PC-9 (cell line): ENCODE results near the gene DFFB. TPM values are rescaled to one million over a fixed set of nuclear protein-coding genes. Genes with fewer than 3 reads are reported as not detected.

Experiments used
- BruUV-seq: library from RNA; stranded (reverse); fragments of 400-500 nt; replicated peaks from 2 replicates; lab custom pipeline; 2021; lab: Mats Ljungman, UMichigan
- CTCF ChIA-PET: fragments of 300-600 bp; sonication (Branson Sonifier 250); formaldehyde crosslinking; loops from one replicate; lab custom pipeline; 2022; ENCODE audit warnings: antibody characterized with exemption; lab: Charles Lee
- POLR2A ChIA-PET: fragments of 300-600 bp; sonication (Branson Sonifier 250); formaldehyde crosslinking; loops from one replicate; lab custom pipeline; 2022; ENCODE audit warnings: antibody characterized with exemption; ENCODE audit not compliant: unreplicated experiment; lab: Charles Lee
- DNase-seq, 2 experiments: peaks; one replicate each; pipeline versions ENCODE4 v3.0.0 to v3.0.0-alpha.2; 2015 to 2022; ENCODE audit warnings: mixed read lengths in 1 of 2
- H2AFZ ChIP-seq: fragments of 200-600 bp; sonication (generic); 2 replicates; pipeline ENCODE4 v1.8.1; 2017; ENCODE audit warnings: antibody characterized with exemption
- H3F3A ChIP-seq: fragments of 200-600 bp; sonication (generic); 2 replicates; pipeline ENCODE4 v1.8.1; 2017; ENCODE audit warnings: antibody characterized with exemption, mild to moderate bottlenecking, low read depth; ENCODE audit not compliant: insufficient read depth
- H3K27ac ChIP-seq: fragments of 200-600 bp; sonication (generic); 2 replicates; pipeline ENCODE4 v1.6.1; 2016; ENCODE audit warnings: mixed run types
- H3K27me3 ChIP-seq: fragments of 200-600 bp; sonication (generic); 2 replicates; pipeline ENCODE4 v1.6.1; 2016; ENCODE audit warnings: low read depth, mixed run types; ENCODE audit not compliant: insufficient read depth
- H3K36me3 ChIP-seq: fragments of 200-600 bp; sonication (generic); 2 replicates; pipeline ENCODE4 v1.6.1; 2016; ENCODE audit warnings: low read depth, mixed run types
- H3K4me1 ChIP-seq: fragments of 200-600 bp; sonication (generic); replicated peaks from 2 replicates; pipeline ENCODE4 v1.6.1; 2016; ENCODE audit warnings: mixed run types; ENCODE audit not compliant: insufficient read depth
- H3K4me2 ChIP-seq: fragments of 200-600 bp; sonication (generic); 2 replicates; pipeline ENCODE4 v1.6.1; 2017; ENCODE audit warnings: mixed run types
- H3K4me3 ChIP-seq: fragments of 200-600 bp; sonication (generic); 2 replicates; pipeline ENCODE4 v1.6.1; 2016; ENCODE audit warnings: mixed run types
- H3K79me2 ChIP-seq: fragments of 200-600 bp; sonication (generic); 2 replicates; pipeline ENCODE4 v1.6.1; 2017; ENCODE audit warnings: low read depth, mixed run types
- H3K9me2 ChIP-seq: fragments of 200-600 bp; sonication (generic); 2 replicates; pipeline ENCODE4 v1.8.1; 2017; ENCODE audit warnings: mild to moderate bottlenecking; ENCODE audit not compliant: insufficient read depth
- H3K9me3 ChIP-seq: fragments of 200-600 bp; sonication (generic); 2 replicates; pipeline ENCODE4 v1.8.1; 2016; ENCODE audit warnings: low read depth; ENCODE audit not compliant: insufficient read depth
- H4K20me1 ChIP-seq: fragments of 200-600 bp; sonication (generic); 2 replicates; pipeline ENCODE4 v1.8.1; 2017; ENCODE audit not compliant: insufficient read depth
- EZH2 ChIP-seq: fragments of 200-600 bp; sonication (generic); IDR thresholded peaks from 2 replicates; pipeline ENCODE4 v1.8.0; 2017; ENCODE audit warnings: antibody characterized with exemption, low read depth
- intact Hi-C: fragments of 100-400 bp; cut with micrococcal nuclease; formaldehyde crosslinking; loops from one replicate; pipeline ENCODE4 v1.10.0; 2022; ENCODE audit not compliant: unreplicated experiment
- total RNA-seq: library from RNA; stranded (reverse); gene quantifications from 2 replicates; pipeline ENCODE4 v1.2.3, GENCODE V29; 2021
- TF ChIP-seq, protein P1 (sequence below): fragments of 200-600 bp; sonication (generic); conservative IDR thresholded peaks from 2 replicates; pipeline ENCODE4 v1.6.1; 2017; ENCODE audit warnings: mixed run types, antibody characterized with exemption, mild to moderate bottlenecking, moderate library complexity

Gene DFFB
- total RNA-seq, 1 experiment from 2014 or later = 4.7 TPM

DNA sequence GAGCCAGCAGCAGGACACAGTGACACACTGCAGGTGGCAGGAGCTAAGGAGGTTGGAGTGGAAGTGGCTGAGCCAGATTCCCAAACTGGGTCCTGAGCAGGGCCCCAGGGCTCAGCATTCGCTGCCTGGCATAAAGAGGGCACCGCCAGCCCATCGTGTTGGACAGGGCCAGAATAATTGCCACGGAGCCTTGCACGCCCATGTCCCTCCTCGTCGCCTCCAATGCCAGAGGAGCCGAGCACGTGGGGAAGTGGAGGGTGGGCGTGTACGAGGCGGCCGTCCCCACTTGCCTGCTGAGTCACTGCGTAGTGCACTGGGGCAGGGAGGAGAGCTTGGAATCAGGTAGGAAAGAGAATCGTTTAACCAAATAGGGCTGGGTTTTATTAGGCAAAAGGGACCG lies 34.9 kb upstream of the DFFB start:
- TF ChIP-seq, protein P1, sequence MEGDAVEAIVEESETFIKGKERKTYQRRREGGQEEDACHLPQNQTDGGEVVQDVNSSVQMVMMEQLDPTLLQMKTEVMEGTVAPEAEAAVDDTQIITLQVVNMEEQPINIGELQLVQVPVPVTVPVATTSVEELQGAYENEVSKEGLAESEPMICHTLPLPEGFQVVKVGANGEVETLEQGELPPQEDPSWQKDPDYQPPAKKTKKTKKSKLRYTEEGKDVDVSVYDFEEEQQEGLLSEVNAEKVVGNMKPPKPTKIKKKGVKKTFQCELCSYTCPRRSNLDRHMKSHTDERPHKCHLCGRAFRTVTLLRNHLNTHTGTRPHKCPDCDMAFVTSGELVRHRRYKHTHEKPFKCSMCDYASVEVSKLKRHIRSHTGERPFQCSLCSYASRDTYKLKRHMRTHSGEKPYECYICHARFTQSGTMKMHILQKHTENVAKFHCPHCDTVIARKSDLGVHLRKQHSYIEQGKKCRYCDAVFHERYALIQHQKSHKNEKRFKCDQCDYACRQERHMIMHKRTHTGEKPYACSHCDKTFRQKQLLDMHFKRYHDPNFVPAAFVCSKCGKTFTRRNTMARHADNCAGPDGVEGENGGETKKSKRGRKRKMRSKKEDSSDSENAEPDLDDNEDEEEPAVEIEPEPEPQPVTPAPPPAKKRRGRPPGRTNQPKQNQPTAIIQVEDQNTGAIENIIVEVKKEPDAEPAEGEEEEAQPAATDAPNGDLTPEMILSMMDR = no peak
- TF ChIP-seq EZH2 = no peak
- Histone ChIP-seq H2AFZ (no peak overlapping the region), H3K79me2 (no peaks in the 10 kb centered on the region), H3K4me3 (no peak overlapping the region), H4K20me1 (no peaks in the 10 kb centered on the region), H3K27me3 (no peaks in the 10 kb centered on the region), H3K4me1 (no peaks in the 10 kb centered on the region), H3K27ac (no peak overlapping the region), H3K9me2 (no peaks in the 10 kb centered on the region), H3F3A (no peaks in the 10 kb centered on the region), H3K4me2 (no peak overlapping the region), H3K36me3 (no peaks in the 10 kb centered on the region), H3K9me3 (no peaks in the 10 kb centered on the region)
- POLR2A ChIA-PET = no interaction called here
- no peak for DNase-seq
- CTCF ChIA-PET = no interaction called here
- intact Hi-C loops = no loop called here
- BruUV-seq = no TSS peak

DNA sequence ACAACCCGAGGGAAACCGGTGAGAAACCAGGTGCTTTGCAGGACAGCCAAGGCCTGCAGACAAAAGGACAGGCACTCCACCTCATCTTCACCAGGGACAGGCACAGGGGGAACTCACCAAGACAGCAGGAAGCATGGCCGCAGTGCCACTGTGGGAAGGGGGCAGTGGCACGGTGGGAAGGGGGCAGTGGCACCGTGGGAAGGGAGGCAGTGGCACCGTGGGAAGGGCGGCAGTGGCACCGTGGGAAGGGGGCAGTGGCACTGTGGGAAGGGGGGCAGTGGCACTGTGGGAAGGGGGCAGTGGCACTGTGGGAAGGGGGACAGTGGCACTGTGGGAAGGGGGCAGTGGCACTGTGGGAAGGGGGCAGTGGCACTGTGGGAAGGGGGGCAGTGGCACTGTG lies 32.6 kb upstream of the DFFB start:
- BruUV-seq = no TSS peak

DNA sequence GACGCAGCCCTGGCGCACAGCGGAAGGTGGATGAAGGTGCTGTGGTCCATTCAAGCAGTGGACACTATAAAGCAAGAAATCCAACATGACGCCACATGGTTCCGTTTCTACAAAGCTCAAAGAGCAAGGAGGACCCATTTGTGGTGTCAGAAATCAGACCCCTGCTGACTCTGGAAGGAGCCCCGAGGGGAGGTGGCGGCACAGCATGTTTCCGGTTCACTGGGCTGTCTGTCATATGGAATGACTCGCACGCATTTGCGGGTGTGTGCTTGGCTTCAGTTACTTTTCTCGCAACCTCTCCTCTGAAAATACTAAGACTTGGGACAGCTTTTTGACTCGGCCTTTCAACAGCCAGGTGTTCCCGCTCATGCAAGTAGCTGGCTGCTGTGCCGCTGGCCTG lies 31.9 kb upstream of the DFFB start:
- H3K4me3 ChIP-seq = no peak overlapping the region
- TF ChIP-seq, protein P1 = no peak
- no peak for TF ChIP-seq EZH2
- no peaks in the 10 kb centered on the region for H3K9me3 ChIP-seq
- BruUV-seq = no TSS peak
- H3K36me3 ChIP-seq = no peaks in the 10 kb centered on the region
- H3K27me3 ChIP-seq = no peaks in the 10 kb centered on the region
- H3F3A ChIP-seq = no peaks in the 10 kb centered on the region
- no peak overlapping the region for H2AFZ ChIP-seq
- ChIA-PET CTCF (no interaction called here), POLR2A (no interaction called here)
- H3K27ac ChIP-seq = no peak overlapping the region
- no peaks in the 10 kb centered on the region for H3K4me1 ChIP-seq
- no peaks in the 10 kb centered on the region for H3K79me2 ChIP-seq
- no peaks in the 10 kb centered on the region for H4K20me1 ChIP-seq
- no peaks in the 10 kb centered on the region for H3K9me2 ChIP-seq
- no peak for DNase-seq
- intact Hi-C loops = no loop called here
- no peak overlapping the region for H3K4me2 ChIP-seq

More for the DNA sequence above, 32.6 kb upstream of the DFFB start:
- no peaks in the 10 kb centered on the region for H3K36me3 ChIP-seq
- H3K9me2 ChIP-seq = no peaks in the 10 kb centered on the region
- no peak overlapping the region for H3K4me3 ChIP-seq
- H3K27me3 ChIP-seq = no peaks in the 10 kb centered on the region
- no peak overlapping the region for H3K4me2 ChIP-seq
- H3K27ac ChIP-seq = no peak overlapping the region
- H3K79me2 ChIP-seq = no peaks in the 10 kb centered on the region
- no peak overlapping the region for H2AFZ ChIP-seq
- intact Hi-C loops = no loop called here
- TF ChIP-seq, protein P1 = no peak
- no peak for TF ChIP-seq EZH2
- H3K9me3 ChIP-seq = no peaks in the 10 kb centered on the region
- ChIA-PET POLR2A (no interaction called here), CTCF (no interaction called here)
- no peaks in the 10 kb centered on the region for H3F3A ChIP-seq
- H3K4me1 ChIP-seq = no peaks in the 10 kb centered on the region
- DNase-seq = no peak
- H4K20me1 ChIP-seq = no peaks in the 10 kb centered on the region
